Suppressor macrophage treated with lipopolysaccharide for 4 hours (primary cell): ENCODE results near the gene FGD6.

Experiments used
- DNase-seq: peaks from one replicate; pipeline ENCODE4 v3.0.0-alpha.2; 2020

FGD6 gene

DNA sequence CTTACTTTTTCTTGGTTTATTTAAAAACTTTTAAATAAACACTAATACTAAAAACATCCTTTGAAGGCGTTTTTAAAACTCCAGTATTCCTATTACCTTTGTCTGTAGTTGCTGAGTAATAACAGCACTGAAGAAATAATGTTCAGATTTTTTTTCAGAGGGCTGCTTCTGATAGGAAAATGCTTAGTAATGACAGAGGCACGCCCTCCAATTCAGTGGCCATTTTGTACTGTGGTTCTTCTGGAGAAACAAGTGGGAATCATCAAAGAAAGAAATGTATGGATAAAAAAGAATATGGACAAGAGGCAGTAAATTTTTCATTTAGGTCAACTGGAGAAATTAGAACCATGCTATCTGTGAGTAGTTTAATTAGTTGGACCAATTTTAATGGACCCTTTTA lies 13.9 kb upstream of the FGD6 start:
- DNase-seq, result no peak

DNA sequence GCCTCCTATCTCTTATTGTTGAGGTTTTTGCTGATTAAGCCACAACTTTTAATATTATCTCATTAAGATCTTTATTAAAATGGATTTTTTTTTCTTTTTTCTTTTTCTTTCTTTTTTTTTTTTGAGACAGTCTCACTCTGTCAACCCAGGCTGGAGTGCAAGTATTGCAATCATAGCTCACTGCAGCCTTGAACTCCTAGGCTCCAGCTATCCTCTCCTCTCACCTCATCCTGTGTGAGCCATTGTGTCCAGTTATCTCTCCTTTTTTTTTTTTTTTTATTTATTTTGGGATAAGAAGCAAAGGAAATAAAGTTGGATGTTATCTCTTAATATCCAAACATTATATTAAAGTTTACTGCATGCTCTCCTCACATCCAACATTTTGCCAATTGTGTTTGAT lies 13.0 kb upstream of the FGD6 start:
- no peak for DNase-seq

- no peak for DNase-seq
Measured at GRCh38 chr12:95229636-95230035, 12.4 kb upstream of the FGD6 start.

DNA sequence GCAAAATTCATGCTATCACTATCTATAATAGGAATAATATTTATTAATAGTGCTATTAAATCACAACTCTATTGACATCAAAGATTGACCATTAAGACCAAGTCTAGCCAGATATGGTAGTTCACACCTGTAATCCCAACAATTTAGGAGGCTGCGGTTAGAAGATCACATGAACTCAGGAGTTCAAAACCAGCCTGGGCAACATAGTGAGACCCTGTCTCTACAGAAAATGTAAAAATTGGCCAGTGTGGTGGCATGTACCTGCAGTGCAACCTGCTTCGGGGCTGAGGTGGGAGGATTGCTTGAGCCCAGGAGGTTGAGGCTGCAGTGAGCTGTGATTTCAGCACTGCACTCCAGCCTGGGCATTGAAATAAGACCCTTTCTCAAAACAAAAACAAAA lies 11.3 kb upstream of the FGD6 start:
- no peak for DNase-seq

- DNase-seq, result no peak
Measured at GRCh38 chr12:95227818-95228356, 10.6 kb upstream of the FGD6 start.

DNA sequence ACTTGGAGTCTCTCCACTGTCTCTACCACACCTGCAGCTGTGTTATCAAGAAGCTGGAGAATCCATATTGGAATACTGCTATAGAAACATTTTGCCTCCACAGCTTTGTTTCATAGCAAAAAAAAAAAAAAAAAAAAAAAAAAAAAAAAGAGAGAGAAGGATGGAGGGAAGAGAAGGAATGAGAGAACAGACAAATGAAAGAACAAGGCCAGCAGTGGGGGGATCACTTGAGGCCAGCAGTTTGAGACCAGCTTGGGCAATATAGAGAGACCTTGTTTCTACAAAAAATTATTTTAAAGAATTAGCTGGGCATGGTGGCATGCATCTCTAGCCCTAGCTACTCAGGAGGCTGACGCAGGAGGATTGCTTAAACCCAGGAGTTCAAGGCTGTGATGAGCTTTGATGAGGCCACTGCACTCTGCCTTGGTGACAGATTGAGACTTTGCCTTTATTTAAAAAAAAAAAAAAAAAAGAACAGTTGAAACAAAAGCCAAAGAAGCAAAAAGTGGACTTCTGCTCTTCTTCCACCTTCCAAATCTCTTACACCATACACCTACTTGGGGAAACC lies 8.5 kb upstream of the FGD6 start:
- DNase-seq, result no peak

DNA sequence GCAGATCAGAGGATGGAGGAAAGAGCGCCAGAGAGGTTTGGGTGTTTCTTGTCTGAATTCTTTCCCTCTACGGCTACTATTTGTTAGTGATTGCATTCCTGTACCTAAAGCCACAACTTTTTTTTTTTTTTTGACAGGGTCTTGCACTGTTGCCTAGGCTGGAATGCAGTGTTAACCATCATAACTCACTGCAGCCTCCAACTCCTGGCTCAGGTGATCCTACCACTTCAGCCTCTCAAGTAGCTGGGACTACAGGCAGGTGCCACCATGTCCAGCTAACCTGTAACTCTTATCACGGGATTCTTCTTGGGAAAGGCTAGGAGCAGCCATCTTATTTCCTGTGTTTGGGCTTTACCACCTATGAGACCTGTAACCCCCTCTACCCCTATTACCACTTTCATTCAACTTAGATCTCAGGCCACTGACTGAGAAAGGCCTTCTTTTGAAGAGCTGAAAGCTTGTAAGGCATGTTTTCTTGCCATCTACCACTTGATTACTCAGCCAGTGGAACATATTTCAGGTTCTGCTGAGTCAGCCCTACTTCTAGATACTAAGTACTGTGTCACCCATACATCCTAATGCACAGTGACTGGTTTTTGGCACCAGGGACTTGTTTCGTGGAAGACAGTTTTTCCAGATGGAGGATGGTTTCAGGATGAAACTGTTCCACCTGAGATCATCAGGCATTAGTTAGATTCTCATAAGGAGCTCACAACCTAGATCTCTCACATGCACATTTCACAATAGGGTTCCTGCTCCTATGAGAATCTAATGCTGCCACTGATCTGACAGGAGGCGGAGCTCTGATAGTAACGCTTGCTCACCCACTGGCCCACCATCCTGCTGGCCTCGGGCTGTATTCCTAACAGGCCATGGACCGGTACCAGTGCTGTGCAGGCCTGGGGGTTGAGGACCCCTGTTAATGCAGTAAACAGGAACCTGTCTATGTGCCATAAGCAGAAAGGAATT lies 7.2 kb upstream of the FGD6 start:
- no peak for DNase-seq

GRCh38 chr12:95220726-95221125 lies 3.5 kb upstream of the FGD6 start:
- DNase-seq, result no peak

DNA sequence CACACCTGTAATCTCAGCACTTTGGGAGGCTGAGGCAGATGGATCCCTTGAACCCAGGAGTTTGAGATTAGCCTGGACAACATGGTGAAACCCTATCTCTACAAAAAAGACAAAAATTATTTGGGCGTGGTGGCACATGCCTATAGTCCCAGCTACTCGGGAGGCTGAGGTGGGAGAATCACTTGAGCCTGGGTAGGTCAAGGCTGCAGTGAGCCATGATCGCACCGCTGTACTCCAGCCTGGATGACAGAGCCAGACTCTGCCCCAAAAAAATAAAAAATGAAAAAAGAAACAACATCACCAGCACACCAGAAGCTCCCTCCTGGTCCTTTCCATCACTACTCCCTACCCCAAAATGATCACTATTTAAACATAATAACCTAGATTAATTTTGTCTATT lies 2.9 kb upstream of the FGD6 start:
- DNase-seq, result no peak

GRCh38 chr12:95218150-95219133 lies 1.2 kb upstream of the FGD6 start:
- peak; percentile 49 for DNase-seq

GRCh38 chr12:95216711-95217376 lies 423 bp downstream of the FGD6 start:
- no peak for DNase-seq

GRCh38 chr12:95215949-95216348 lies 1.3 kb downstream of the FGD6 start:
- DNase-seq, result peak; percentile 75

DNA sequence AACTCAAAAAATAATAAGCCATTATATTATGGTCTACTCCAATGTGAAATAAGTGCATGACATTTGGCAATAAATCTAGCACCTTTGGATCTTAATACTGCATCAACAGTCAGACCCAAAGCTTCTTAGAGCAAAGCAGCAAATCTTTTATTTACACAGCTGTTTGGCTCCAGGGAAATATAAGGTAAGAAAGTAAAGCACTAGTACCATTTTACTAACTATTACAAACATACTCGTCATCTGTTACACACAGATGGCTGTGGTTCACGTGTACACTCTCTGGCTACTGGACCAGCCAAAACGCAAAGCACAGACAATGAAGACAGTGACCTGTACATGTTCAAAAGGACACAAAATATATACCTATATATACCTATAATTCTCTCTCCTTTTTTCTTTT lies 2.8 kb downstream of the FGD6 start:
- DNase-seq, result no peak

DNA sequence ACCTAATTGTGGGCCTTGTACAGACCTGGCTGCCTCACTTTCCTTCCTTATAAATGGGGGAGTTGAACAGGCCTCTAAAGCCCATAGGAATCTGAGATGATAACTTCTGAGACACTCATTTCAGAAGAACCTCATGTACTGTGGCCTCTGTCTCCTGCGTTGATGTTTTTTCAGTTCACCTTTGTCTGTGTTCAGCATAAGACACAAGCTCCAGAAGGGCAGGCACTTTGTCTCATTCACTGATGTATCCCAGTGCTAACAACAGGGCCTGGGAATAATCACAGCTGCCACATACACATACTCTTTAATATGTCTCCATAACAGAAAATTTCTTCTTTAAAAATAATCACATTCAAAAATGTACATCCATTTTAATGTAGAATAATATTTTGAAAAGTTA lies 3.3 kb downstream of the FGD6 start:
- DNase-seq, result no peak

GRCh38 chr12:95213119-95213518 lies 4.1 kb downstream of the FGD6 start:
- no peak for DNase-seq

- peak; percentile 72 for DNase-seq
Measured at GRCh38 chr12:95212586-95212985, 4.7 kb downstream of the FGD6 start.

DNA sequence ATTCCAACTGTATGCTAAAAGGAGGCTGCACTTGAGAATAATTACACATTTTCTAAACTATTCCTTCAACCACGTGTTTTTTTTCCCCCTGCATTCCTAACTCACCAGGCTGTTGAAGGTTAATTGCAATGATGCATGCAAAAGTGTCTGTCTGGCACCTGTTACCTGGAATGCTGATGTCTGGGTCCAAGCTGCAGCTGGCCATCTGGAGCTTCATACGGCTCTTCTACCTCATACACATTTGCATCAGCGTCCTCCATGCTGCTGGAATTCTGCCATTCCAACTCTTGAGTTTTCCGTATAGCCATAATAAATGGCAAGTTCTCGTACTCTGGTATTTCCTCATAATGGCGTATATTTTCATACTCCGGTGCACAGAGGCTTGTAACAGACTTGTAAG lies 8.6 kb downstream of the FGD6 start:
- DNase-seq, result no peak

GRCh38 chr12:95207407-95207806 lies 9.9 kb downstream of the FGD6 start:
- no peak for DNase-seq

GRCh38 chr12:95206916-95207315 lies 10.4 kb downstream of the FGD6 start:
- no peak for DNase-seq

DNA sequence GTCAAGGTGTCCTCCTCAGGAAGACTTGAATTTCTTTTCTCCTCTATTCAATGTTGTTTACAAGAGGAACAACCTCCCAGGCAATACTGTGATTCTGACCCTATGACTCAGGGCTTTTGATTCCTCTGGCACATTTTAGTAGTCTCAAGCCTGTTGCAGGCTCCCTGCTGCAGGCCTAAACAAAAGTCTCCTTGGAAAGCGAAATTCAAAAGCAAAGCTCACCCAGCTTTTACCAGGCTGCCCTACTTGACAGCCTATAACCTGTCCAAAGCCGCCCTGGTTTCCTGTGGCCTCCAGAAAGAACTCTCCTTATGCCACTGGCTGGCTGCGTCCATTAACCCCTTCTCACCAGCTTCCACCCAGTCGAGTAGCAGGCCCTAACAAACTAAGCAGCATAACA lies 11.6 kb downstream of the FGD6 start:
- DNase-seq, result peak; percentile 75

GRCh38 chr12:95205016-95205624 lies 12.1 kb downstream of the FGD6 start:
- DNase-seq, result peak; percentile 56
